Right ventricle myocardium inferior (tissue), 1 donor: ENCODE results near the gene BCKDK. TPM values are rescaled to one million over a fixed set of nuclear protein-coding genes. Genes with fewer than 3 reads are reported as not detected.

Experiments
- ATAC-seq: fragments of 200-7000 bp; cut with Tn5 transposase; one replicate; pipeline ENCODE4 v1.9.1; 2020; ENCODE audit warnings: mild to moderate bottlenecking, moderate library complexity
- DNase-seq: peaks from one replicate; pipeline ENCODE4 v3.0.0; 2021; ENCODE audit errors: missing footprints
- intact Hi-C: fragments of 100-400 bp; cut with DNase I; formaldehyde crosslinking; loops from one replicate; pipeline ENCODE4 v1.11.0; 2022
- total RNA-seq: library from RNA; stranded (reverse); fragmentation: NEBNext Ultra II Directional; extraction: Animal tissue kit (Norgen Biotek cat#: 25700); gene quantifications from one replicate; pipeline ENCODE4 v1.2.1, GENCODE V29; 2021
- donor health status: DM: no; HTN: yes; CAD: no; lungs with severe emphysema.

The BCKDK gene
- total RNA-seq, 1 donor from 2014 or later, result 79.7 TPM

DNA sequence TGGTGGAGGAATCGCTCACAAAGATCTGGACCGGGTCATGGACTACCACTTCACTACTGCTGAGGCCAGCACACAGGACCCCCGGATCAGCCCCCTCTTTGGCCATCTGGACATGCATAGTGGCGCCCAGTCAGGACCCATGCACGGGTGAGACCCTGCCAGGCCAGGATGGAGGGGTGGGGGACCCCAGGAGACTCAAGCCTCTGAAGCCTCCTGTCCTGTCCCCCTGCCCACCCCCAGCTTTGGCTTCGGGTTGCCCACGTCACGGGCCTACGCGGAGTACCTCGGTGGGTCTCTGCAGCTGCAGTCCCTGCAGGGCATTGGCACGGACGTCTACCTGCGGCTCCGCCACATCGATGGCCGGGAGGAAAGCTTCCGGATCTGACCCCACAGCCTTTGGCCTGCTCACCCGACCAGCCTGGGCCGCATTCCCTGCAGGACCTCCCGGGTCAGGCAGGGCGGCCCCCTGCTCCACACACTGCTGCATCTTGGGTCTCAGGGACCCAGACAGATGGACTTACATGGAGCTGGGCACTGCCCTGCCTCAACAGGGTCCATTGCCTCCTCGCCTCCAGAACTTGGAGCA lies 3.8 kb downstream of the BCKDK start:
- intact Hi-C loops, result loop anchor here (2.0 kb wide), 1 partner anchor 29 kb away; no protein-coding TSS in a partner anchor
- ATAC-seq (no peak), DNase-seq (no peak)

DNA sequence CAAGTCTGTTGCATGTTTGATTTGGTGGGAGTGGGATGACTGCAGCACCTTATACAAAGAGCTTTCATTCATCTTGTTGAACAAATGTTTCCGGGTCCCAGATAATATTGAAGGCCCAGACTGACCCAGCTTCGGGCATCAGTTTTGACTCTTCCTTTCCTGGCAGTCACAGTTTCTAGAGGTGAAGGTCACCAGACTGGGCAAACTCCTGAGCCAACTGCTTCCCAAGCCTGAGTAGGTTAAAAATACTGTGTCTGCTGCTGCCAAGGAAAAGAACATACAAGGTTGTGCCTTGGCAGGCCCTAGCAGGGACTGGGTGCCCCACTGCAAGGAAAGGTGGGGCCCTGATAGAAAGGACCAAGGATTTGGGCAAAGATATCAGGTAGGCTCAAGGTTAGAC lies 4.5 kb downstream of the BCKDK start:
- intact Hi-C loops, result loop anchor here (2.0 kb wide), 1 partner anchor 28 kb away; no protein-coding TSS in a partner anchor
- ATAC-seq, result peak; percentile 15

DNA sequence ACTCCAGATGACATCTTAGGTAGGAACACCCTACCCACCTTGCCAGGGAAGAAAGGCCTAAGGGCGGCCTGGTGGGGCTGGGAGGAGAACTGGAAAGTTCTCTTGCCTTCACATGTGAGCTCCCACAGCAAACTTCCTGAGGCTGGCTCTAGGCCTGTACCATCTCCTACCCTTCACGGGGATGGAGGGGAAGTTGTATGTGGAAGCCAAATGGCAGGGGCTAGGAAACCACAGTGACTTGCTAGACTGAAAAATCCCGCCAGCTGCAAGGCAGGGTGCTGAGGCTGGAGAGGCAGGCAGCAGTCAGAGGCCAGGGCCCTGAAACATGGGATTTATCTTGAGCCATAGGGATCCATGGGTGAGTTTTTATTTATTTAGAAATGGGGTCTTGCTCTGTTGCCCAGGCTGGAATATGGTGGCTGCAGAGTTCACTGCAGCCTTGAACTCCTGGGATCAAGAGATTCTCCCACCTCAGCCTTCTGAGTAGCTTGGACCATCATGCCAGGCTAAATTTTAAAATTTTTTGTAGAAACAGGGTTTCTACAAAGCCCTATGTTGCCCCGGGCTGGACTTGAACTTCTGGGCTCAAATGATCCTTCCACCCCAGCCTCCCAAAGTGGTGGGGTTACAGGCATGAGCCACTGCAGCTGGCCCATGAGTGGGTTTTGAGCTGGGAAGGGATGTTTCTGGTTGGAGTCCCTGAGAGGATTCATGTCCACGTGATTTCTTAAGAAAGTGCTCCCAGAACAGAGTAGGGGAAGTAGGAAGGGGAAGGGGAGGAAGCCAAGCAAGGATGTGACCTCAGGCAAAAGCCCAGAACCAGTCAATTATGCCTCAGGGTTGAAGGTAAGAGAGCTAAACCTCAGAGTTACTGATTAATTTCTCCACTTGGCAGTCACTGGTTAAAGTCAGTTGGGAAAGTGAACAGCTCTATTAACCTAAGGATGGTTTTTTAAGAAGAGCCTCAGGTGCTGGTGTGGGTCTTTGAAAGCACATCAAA lies 5.2 kb downstream of the BCKDK start:
- no peak for ATAC-seq
- no peak for DNase-seq
- intact Hi-C loops, result loop anchor here (2.0 kb wide), 1 partner anchor 27 kb away; no protein-coding TSS in a partner anchor

More for the DNA sequence above, 4.5 kb downstream of the BCKDK start:
- DNase-seq, result no peak

DNA sequence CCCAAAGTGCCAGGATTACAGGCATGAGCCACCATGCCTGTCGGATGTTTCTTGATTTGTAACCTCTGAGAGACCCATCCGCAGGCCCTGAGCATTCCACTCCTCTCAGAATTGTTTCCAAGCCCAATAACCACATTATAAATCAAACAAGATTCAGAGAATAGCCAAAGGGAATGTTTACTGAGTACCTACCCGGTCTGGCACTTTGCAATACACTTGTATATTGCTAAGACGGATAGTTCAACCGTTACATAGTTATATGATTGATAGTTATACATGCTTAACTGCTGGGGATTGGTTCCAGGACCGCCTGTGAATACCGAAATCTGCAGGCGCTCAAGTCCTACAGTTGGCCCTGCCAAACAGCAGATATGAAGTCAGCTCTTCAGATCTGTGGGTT lies 6.3 kb downstream of the BCKDK start:
- intact Hi-C loops, result no loop called here
- no peak for ATAC-seq

DNA sequence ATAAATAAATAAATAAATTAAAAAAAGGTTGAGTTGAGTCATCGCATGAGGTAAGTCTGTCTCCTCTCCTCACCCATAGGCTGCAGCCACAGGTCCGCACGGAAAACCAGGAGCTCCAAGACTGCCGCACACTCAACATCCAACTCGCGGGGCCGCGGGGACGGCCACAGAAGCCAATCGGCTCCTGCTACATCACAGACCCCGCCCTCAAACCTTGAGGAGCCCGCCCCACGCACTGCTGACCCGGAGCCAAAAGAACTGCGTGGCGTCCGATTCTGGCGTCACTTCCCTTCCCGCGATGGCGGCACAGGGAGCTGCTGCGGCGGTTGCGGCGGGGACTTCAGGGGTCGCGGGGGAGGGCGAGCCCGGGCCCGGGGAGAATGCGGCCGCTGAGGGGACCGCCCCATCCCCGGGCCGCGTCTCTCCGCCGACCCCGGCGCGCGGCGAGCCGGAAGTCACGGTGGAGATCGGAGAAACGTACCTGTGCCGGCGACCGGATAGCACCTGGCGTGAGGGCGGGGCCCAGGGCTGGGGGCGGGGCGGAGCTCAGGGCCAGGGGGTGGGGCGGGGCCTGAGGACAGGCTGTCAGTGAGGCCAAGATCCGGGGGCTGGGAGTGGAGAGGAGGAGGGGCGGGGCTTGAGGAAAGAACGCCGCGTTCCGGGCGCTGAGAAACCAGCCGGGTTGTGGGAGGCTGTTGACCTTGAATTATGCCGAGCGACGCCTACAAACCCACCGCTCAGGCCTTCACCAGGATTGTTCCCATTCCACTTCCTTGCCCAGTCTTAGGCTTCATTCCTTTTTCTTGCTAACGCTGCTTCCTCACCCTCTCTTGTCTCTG lies 9.4 kb downstream of the BCKDK start, which contains the start of gene KAT8:
Gene KAT8 (plus strand): TSS at position 281 of the 839 bp plus-strand sequence. CDS start 18 bp downstream, at position 299.
- intact Hi-C loops, result loop anchor here (2.0 kb wide), 1 partner anchor 43 kb away; the partner anchor contains the start of genes ZNF646 and ZNF668
- ATAC-seq, result peak; percentile 96
- peak; percentile 99 for DNase-seq

More for the DNA sequence above, 6.3 kb downstream of the BCKDK start:
- DNase-seq, result no peak

DNA sequence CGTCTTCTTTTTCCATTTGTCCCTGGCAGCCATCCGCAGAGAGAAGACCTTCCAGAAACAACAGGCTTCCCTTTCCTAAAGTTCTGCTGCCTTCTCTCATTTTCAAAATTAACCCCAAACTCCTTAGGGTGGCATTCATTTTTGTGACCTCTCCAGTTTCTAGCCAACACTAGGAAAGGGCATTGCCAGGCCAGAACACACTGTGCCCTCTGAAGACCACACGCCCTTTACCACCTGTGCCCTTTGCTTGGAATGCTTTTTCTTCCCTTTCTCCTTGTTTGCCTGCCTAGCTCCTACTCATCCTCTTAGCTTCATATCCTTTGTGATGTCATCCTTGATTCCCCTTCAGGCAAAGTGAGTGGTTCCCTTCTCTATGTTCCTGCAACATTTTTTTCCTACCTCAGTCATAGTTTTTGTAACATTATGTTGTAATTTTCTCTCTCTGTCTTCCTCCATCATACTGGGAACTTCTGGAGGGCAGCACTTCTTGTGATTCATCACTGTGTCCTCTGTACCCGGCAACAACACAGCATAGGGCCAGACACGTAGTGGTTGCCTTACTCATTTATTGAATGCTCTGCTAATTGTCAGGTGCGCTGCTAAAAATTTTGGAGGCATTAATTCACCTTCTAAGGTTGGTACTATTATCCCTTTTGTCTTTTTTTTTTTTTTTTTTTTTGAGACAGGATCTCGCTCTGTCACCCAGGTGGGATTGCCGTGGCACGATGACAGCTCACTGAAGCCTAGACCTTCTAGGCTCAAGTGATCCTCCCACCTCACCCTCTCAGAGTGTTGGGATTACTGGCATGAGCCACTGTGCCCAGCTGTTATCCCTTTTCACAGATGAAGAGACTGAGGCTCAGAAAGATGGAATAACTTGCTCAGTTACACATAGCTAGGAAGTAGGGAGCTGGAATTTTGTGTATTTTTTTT lies 10.3 kb downstream of the BCKDK start:
- ATAC-seq (no peak), DNase-seq (no peak)
- intact Hi-C loops, result no loop called here

DNA sequence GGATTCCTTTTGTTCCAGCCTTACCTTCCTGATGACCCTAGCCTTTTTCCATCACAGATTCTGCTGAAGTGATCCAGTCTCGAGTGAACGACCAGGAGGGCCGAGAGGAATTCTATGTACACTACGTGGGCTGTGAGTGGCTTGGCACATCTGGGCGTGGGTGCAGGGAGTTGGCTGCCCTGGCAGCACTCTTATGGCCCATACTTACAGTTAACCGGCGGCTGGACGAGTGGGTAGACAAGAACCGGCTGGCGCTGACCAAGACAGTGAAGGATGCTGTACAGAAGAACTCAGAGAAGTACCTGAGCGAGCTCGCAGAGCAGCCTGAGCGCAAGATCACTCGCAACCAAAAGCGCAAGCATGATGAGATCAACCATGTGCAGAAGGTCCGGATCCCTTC lies 11.9 kb downstream of the BCKDK start:
- no peak for ATAC-seq
- no peak for DNase-seq
- intact Hi-C loops, result no loop called here

DNA sequence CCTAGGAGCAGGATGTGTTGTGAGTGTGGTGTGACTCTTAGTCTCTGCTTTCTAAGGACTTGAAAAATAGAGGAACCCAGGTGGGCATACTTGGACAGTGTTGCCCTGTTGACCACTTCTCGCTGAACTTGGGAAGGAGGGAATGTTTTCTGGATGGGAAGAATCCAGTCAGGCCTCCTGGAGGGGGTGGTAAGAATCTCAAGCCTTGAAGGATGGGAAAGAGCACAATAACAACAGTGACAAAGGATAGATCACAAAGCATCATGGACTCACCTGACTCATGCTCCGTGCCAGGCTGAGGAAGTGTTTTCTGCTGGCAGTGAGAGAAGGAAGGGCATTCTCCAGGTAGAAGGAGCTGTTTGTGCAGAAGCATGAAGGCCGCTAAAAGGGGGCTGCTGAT lies 17.7 kb downstream of the BCKDK start:
- intact Hi-C loops, result no loop called here
- ATAC-seq, result no peak
- DNase-seq, result no peak

DNA sequence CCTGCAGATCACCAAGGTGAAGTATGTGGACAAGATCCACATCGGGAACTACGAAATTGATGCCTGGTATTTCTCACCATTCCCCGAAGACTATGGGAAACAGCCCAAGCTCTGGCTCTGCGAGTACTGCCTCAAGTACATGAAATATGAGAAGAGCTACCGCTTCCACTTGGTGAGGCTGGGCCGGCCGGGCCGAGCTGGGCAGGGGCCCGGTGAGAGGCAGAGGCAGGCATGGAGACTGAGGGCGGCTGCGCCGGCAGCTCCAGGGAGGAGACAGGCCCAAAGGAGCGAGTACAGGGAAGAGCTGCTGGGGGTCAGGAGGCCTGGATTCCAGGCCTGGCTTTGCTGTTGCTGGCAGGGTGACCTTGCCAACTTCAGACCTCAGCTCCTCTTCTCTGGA lies 19.0 kb downstream of the BCKDK start:
- ATAC-seq (no peak), DNase-seq (no peak)
- intact Hi-C loops, result no loop called here

DNA sequence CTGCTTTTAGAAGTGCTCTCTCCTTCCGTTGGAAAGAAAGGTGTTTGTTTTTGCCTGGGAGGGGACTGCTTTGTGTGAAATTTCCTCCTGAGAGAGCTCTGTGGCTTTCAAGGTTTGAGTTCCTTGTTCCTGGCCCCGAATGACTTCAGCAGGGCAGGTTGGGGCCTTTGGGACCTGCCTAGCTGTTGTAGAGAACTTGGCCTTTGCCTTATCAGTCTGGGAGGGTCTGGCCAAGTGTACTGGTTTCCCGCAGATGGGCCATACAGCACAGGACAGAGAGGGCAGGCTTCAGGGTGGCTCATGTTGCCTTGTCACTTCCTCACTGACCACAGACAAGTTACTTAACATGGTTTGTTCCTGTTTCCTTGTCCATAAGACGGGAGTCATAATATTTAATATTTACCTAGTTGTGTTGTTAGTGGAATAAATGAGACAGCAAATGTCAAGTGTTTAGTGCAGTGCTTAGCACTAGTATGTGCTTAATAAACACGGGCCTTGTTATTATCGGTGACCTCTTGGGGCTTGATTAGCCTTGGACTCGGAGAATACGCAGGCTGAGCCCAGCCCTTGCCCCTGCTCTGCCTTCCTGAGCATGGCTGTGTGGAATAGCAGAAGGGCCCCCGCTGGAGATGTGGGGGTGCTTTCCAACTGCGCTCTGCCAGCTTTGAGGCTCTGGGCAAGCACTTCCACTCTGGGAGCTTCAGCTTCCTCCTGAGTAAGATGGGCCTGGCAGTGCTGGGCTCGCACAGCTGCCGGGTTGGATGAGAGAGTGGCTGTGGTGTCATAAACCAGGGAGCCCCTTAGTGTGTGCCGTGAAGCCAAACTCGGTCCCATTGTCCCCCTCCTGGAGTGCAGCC lies 20.8 kb downstream of the BCKDK start:
- intact Hi-C loops, result no loop called here
- DNase-seq (peak; percentile 84), ATAC-seq (peak; percentile 73)

DNA sequence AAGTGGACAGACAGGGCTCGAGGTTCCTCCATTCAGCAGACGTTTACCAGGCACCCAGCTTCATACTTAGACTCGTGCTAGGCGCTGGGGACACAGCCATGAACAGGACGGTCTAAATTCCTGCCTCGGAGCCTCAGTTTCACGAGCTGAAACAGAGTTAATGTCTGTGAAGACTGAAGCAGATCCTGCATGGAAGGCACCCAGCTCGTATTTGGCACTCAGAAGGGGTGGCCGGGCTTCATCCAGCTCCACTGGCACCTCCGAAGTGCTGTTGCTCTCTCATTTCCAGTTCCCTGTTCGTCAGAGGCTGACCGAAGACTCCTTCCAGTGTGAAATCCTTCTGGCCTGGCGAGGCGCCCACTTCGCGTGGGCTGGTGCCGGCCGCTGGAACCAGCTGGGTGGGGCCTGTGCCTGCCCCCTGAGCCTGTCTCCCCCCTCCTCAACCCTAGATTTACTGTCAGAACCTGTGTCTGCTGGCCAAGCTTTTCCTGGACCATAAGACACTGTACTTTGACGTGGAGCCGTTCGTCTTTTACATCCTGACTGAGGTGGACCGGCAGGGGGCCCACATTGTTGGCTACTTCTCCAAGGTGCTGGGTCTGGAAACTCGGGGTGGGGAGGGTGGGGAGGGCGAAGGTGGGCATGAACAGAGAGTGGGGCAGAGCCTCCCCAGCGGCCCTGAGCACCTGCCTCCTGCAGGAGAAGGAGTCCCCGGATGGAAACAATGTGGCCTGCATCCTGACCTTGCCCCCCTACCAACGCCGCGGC lies 21.6 kb downstream of the BCKDK start:
- ATAC-seq, result peak; percentile 27
- peak; percentile 85 for DNase-seq
- intact Hi-C loops, result no loop called here

DNA sequence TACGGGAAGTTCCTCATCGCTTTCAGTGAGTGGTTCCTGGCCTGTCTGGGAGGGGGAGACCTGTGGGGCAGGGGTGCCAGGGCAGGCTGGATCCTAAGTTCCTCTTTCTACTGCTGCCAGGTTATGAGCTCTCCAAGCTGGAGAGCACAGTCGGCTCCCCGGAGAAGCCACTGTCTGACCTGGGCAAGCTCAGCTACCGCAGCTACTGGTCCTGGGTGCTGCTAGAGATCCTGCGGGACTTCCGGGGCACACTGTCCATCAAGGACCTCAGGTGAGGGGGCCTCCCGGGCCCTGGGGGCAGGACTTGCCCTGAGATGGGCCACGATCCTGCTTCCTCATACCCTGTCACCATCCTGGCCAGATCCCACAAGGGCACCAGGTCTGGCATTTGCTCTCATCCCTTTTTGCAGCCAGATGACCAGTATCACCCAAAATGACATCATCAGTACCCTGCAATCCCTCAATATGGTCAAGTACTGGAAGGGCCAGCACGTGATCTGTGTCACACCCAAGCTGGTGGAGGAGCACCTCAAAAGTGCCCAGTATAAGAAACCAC lies 22.2 kb downstream of the BCKDK start:
- DNase-seq (no peak), ATAC-seq (no peak)
- intact Hi-C loops, result no loop called here

DNA sequence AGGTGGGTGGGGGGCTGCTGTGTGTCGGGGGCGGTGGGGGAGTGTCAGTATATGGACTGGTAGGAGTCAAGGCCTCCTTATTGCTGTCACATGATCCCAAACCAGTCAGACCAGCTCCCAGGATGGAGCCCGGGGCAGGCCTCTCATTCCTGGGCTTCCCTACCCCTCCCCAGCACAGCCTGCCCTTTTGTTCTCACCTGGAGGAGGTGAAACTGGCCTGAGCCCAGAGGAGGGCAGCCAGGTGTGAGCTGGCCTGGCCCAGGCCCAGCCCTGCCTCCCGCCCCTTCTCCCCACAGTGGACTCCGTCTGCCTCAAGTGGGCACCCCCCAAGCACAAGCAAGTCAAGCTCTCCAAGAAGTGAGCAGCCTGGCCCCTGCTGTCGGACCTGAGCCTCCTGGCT lies 22.7 kb downstream of the BCKDK start:
- ATAC-seq (no peak), DNase-seq (no peak)
- intact Hi-C loops, result no loop called here

DNA sequence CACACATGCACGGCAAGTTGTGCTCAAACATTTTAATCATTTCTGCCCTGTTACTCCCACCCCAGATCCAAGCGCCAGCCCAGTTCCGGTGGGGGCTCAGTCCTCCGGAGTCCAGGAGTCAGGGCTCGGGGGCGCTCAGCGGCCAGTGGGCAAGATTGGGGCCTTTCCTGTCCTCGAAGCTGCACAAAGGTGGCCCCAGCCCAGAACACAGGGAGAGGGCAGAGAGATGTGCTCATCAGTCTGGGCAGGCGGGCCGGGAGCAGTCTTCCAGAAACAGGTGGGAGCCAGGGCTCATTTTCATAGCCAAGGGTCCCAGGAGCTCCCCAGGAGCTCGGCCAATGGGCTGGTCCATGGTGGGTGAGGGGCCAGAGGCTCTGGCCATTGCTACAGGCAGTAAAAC lies 23.2 kb downstream of the BCKDK start:
- no peak for ATAC-seq
- DNase-seq, result no peak
- intact Hi-C loops, result no loop called here

DNA sequence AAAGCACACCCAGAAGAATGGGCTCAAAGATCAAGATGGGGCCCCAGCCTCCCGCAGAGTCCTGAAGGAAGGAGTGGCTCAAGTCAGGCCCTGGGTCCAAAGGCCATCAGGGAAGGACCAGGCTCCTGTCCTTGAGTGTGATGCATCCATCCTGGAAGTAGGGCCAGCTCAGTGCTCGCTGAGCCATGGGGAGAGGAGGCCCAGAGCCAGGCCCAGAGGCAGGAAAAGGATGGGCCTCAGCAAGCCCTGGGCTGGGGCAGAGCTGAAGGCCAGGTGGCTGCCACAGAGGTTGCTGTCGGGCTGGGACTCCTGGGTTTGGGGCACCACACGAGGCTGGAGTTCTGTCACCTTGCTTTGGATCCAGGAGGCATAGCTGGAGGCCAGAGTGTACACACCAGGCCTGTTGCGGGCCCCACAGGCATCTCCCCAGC lies 23.7 kb downstream of the BCKDK start:
- intact Hi-C loops, result no loop called here
- DNase-seq, result no peak

More for the DNA sequence above, 23.7 kb downstream of the BCKDK start:
- ATAC-seq, result no peak
